ENCODE results near the gene GPN2.

DNA sequence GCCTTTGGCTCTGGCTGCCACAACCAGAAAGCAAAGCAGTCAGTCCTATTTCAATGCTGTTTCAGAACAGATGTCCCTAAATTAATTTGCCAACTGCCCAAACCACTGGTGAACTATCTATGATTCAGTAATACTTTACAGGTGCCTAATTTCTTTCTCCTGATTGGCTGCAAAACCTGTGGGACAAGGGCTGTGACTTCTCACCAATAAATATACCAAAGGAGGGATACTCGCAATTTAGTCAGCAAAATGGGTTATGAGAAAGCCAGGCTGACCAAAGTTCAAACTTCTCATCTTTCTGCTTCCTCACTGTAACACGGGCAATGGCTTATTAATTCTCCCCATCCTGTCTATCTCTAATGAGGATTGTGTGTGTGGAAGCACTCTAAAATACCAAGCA lies 12.8 kb downstream of the GPN2 start:
- TF ChIP-seq EP300 (IDR thresholded peaks at IDR 0.05; ENCODE audit: low read length) (no peak), EZH2 (IDR thresholded peaks at IDR 0.05; ENCODE audit: borderline replicate concordance, low read depth, low read length) (no peak), STAT6 (CRISPR knock-in tag; IDR thresholded peaks at IDR 0.05) (no peak), ZNF408 (CRISPR knock-in tag; IDR thresholded peaks at IDR 0.05; ENCODE audit: low read depth) (no peak), ZNF224 (CRISPR knock-in tag; IDR thresholded peaks at IDR 0.05) (no peak)

Data from K562 (cell line).